Measurements from ENCODE around the gene ALG14. TPM values are rescaled to one million over a fixed set of nuclear protein-coding genes. Genes with fewer than 3 reads are reported as not detected.
A peak's percentile ranks its signal among the peaks of the same experiment; 100 is the strongest.
"Not testable (repeated sequence)": the region's sequence is repeated elsewhere in the genome, so short reads cannot be mapped to it uniquely, and the experiment has no call there.

The ALG14 gene, protein sequence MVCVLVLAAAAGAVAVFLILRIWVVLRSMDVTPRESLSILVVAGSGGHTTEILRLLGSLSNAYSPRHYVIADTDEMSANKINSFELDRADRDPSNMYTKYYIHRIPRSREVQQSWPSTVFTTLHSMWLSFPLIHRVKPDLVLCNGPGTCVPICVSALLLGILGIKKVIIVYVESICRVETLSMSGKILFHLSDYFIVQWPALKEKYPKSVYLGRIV
- 1 to 10 TPM in 2 of 3 donors, under 1 TPM in 1; 0.79 to 2.7 (median 2.0) TPM for polyA plus RNA-seq

DNA sequence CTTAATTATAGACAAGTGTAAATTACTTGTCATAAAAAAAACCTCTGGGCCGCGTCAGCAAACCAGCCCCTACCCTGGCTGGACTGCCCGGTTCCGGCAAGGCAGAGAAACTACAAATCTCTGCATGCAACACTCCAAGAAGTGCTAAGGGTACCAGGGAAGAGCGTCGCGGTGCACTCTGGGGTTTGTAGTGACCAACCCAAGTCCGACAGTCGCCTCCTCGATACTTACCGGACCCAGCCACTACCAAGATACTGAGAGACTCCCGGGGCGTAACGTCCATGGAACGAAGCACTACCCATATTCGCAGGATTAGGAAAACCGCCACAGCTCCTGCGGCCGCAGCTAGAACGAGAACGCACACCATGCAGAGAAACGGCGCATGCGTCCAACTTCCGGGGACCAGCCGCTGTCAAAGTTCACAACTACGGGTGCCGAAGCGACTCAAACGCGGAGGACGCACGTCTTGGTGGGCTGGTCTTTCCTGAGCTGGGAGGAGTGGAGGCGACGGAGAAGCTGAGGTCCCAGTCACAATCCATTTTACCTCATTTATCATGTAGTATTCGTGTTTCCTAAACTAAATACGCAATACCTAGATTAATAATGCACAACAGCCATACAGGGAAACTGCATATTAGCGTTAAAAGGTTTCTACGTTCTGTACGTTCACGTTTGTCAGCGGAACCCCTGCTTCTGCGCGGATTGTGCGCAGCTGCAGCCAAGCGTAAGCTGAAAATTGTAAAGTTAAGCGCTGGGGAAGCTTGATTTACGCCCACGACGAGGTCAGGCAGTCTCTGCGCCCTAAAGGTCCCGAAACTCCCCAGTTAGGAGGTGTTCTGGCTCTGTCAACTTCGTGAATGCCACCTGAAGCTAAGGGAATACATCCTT lies at the start of gene ALG14:
TSS of gene ALG14 (minus strand) at position 420 of the 888 bp plus-strand sequence. CDS start at position 367, 53 bp downstream.
- peak within 1 kb of the TSS; percentile 81 for H3K27ac ChIP-seq (ENCODE audit: low read depth, low read length)
- 0 to 1% (median 0%) methylated on average over 53 of the region's 53 CpGs for WGBS, 3 donors

DNA sequence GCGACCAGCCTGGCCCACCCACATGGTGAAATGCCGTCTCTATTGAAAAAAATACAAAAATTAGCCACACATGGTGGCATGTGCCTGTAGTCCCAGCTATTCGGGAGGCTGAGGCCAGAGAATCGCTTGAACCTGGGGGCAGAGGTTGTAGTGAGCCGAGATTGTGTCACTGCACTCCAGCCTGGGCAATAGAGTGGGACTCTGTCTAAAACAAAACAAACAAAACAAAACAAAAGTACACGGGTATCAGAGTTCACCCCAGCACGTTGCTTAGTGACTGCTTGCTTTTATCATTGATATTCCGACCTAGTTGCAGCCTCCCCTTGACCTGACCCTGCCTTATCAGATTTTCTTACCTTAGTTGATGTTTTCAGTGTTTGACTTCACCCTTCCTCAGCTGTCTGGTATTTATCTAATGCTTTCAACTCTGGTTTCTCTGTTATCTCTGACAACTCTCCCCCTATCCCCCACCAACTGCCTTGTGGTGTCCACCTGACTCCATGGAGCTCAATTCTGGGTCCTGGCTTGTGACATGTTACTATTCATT lies 49.5 kb upstream of the ALG14 start:
- 65 to 81% (median 78%) methylated on average over 8 of the region's 8 CpGs for WGBS, 3 donors

DNA sequence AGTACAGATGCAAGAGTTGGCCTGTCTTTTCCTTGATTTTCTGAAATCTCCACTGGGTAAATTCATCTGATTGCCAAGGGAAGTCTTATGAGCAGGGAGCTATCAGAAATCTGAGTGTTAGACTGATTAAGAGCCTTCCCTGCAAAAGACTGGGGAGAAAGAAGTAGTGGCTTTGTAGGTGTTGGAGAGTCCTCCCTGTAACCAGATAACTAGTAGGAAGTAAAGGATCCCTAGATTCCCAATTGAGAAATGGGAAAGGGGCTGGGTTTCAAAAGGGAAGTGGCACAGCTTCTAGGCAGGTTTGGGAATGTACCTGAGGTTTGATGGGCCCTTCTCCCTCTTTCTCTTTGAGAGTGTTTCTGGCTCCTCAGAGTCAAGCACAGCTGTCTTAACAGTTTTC lies 46.5 kb upstream of the ALG14 start:
- no peak overlapping the region for H3K27ac ChIP-seq (ENCODE audit: low read depth, low read length)

More for the DNA sequence above, 49.5 kb upstream of the ALG14 start:
- H3K27ac ChIP-seq (ENCODE audit: low read depth, low read length), result no peak overlapping the region

DNA sequence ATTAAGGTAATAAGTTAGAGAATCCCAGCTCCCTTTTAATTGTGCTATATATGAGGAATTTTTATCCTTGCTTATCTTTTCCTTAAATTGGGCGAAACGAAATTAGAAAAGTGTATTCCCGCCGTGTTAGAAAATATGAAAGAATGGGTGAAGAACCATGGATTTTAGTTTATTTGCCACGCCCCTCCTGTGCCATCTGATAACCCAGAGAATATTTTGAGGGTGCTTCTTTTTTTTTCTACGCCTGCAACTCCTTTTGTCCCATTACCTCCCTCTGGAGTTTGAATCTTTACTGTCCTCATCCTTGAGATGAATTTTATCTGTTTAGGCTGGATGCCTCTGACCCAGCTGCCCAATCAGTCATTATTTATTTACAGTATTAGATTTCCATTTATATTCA lies 46.0 kb upstream of the ALG14 start:
- no peak overlapping the region for H3K27ac ChIP-seq (ENCODE audit: low read depth, low read length)
- 66 to 94% (median 92%) methylated on average over 6 of the region's 6 CpGs for WGBS, 3 donors

DNA sequence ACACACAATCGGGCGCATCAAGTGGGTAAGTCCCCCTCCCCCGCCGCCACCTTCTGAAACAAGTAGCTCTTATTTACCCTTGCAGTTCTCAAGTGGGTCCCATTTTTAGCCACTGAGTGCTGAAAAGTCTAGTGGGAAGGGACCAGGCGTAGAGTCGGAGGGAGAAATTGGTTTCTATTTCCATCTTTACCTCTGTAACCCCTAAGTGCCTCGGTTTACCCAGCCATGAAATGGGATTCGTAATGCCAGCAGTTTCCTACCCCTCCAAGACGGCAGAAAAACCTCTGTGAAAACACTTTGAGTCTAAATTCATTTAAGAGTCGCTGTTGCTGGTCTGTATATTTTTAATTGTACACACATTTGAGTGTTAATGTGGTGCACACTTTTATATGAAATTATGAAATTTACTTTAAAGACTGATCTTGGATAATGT lies 45.3 kb upstream of the ALG14 start:
- WGBS, 3 donors, result 13 to 27% (median 25%) methylated on average over 10 of the region's 10 CpGs
- no peak overlapping the region for H3K27ac ChIP-seq (ENCODE audit: low read depth, low read length)

DNA sequence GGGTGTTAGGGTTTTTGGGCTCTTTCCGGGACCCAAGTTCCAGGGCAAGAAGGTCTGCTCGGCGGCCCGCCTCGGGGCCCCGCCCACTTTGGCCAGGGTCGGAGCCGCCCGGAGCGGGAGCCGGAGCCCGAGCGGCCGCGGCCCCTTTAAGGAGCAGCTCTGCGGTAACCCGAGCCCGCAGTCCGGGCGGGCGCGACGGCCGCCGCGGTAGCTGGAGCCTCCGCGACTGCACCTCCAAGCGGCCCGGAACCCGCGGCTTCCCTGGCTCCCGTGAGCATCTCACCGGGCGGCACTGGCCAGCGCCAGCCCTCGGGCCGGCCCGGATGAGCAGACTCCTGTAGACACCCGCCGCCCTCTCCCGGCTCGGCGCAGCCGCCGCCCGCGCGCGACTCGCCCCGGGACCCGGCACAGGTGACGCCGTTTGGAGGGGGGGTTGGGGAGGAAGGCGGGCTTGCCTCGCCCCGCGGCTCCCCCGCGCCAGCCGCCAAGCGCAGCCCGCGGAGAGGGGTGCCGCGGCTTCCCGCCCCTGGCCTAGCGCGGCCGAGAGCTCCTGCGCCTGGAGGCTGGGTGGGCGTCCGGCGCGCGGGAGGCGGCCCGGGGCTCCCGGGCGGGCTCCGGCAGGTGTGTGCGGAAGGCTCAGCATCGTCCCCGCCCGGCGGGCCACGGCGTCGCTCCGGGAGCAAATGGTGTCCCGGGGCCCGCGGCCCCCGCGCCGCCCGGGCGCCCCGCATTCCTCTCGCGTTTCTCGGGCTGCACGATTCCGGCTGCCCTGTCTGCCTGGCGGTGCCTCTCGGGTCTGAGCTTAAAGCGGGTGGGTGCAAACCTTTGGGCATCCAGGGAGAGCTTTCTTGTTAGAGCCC lies 44.7 kb upstream of the ALG14 start, which contains the start of gene TLCD4:
TSS of gene TLCD4 (plus strand) at position 149 of the 860 bp plus-strand sequence. CDS start 26,547 bp downstream, outside the sequence.
- H3K27ac ChIP-seq (ENCODE audit: low read depth, low read length), result no peak within 1 kb of the TSS
- WGBS, 3 donors, result 0% methylated on average over 60 to 108 of the region's 108 CpGs

DNA sequence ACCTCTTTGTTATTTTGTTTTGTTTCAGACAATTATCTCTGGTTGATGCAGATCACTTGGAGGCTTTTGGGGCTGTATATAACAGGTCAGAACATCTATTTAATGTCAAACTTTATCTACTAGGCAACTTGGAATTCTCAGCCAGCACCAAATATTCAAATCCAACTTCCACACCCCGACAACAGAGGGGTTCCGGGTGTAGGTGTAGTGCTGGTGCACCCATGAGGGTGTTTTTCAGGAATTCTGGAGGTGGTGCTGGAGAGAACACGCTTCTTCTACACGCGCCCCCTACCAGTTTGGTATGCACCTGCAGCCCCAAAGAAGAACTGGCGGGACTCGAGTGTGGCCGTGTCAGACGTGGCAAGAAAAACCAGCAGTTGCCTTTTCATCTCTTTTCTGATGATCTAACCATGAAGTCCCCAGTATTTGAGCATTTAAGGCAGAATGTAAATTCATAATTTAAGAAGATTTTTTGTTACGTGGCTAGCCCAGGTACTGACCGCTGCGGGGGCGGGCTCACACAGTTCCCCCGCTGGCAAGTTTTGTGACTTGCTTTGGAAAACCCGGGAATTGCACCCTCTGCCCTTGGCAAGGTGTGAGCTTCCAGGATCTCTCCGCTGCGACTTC lies 43.9 kb upstream of the ALG14 start:
- H3K27ac ChIP-seq (ENCODE audit: low read depth, low read length), result no peak overlapping the region
- 2 to 4% (median 3%) methylated on average over 17 of the region's 17 CpGs for WGBS, 3 donors

DNA sequence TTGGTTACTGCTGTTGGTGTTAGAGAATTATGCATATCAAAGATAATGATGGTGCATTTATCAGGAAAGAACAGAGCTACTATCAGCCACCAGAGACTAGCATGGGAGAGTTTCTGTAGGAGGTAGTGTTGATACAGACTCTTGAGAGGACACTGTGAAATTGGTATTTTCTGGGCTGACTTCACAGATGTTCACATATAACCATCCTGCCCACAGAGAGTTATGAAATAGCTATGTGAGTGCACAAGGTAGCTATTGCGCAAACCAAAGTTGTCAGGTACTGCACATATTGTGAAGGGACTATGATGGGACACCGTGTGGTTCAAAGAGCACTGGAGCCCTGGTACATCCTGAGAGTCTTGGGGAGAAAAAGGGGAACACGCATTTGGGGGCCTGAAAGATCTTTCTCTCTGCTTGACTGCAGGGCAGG lies 43.0 kb upstream of the ALG14 start:
- H3K27ac ChIP-seq (ENCODE audit: low read depth, low read length), result no peak overlapping the region
- WGBS, 3 donors, result 67 to 77% (median 74%) methylated on average over 3 of the region's 3 CpGs

DNA sequence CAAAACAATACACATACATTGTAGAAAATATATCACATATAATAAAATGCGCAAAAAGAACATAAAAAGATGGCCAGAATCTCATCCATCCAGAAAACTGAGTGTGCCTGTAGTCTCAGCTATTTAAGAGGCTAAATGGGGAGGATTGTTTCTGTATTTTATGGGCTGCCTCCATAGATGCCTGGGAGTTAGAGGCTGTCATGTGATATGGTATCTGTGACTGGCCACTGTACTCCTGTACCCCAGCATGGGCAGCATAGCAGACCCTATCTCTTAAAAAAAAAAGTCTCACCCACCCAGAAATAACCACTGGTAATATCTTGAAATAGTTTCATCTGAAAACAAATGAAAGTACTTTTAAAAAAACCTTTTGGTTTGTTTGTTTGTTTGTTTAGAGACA lies 40.9 kb upstream of the ALG14 start:
- H3K27ac ChIP-seq (ENCODE audit: low read depth, low read length), result no peak overlapping the region
- WGBS, 3 donors, result 95 to 97% (median 97%) methylated on average over 1 of the region's 1 CpG

DNA sequence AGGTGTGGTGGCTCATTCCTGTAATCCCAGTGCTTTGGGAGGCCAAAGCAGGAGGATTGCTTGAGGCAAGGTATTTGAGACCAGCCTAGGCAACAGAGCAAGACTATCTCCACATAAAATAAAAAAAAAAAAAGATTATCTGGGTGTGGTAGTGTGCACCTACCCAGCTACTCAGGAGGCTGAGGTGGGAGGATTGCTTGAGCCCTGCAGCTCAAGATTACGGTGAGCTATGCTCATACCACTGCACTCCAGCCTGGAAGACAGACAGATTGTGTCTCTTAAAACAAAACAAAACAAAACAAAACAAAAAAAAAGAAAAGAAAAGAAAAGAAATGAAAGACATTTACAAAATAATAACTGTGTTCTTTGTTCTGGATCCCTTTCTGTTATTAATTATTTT lies 38.3 kb upstream of the ALG14 start:
- no peak overlapping the region for H3K27ac ChIP-seq (ENCODE audit: low read depth, low read length)
- WGBS, 3 donors, result 89 to 100% (median 97%) methylated on average over 1 of the region's 1 CpG

DNA sequence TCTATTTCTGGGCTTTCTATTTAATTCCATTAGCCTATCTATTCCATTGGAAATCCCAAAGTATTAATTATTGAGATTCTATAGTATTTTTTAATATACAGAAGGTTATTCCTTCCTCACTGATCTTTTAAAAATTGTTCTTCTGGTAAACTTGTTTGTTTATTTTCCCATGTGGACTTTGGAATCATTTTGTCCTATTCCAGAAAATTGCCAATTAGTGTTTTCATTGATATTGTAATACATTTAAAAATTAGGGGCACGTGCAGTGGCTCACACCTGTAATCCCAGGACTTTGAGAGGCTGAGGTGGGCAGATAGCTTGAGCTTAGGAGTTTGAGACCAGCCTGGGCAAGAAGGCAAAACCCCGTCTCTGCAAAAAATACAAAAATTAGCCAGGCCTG lies 36.0 kb upstream of the ALG14 start:
- 94 to 98% (median 96%) methylated on average over 2 of the region's 2 CpGs for whole genome bisulfite sequencing, 3 donors
- no peak overlapping the region for H3K27ac ChIP-seq (ENCODE audit: low read depth, low read length)

DNA sequence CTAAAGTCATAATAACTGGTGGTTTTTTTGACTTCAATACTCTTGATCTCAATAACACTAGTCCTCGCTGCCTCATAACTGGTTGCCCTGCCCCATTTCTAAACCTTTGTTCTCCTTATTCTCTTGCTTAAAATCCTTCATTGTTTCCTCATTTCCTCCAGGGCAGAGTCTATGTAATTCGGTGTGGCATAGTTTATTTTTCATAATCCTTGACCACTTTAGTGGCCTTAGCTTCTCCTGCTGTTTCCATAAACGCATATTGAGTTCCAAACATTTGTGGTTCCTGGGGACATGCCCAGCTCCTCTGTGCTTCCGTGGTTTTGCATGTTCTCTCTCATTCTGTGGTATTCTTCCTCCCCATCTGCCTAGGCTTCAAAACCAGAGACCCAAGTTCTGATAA lies 25.4 kb upstream of the ALG14 start:
- 45 to 83% (median 52%) methylated on average over 4 of the region's 4 CpGs for whole genome bisulfite sequencing, 3 donors
- no peak overlapping the region for H3K27ac ChIP-seq (ENCODE audit: low read depth, low read length)

DNA sequence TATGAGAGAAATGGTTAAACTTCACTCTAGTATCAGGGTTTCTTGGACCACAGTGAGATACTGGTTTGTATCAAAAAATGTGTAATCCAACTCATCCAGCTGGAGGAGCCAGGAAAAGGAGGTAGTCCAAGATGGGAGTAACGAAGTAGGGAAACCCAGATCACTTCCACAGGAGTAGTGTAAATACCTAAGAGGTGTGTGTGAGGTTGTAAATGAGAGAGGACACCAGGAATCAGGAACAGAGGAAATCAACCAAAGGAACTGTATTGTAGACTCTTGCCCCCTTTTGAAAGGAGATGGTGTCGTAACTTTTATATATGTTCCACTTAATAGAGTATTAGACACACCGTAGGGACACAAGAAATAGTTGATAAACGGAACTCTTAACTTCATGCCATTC lies 24.7 kb upstream of the ALG14 start:
- no peak overlapping the region for H3K27ac ChIP-seq (ENCODE audit: low read depth, low read length)
- 77 to 89% (median 83%) methylated on average over 4 of the region's 4 CpGs for WGBS, 3 donors

DNA sequence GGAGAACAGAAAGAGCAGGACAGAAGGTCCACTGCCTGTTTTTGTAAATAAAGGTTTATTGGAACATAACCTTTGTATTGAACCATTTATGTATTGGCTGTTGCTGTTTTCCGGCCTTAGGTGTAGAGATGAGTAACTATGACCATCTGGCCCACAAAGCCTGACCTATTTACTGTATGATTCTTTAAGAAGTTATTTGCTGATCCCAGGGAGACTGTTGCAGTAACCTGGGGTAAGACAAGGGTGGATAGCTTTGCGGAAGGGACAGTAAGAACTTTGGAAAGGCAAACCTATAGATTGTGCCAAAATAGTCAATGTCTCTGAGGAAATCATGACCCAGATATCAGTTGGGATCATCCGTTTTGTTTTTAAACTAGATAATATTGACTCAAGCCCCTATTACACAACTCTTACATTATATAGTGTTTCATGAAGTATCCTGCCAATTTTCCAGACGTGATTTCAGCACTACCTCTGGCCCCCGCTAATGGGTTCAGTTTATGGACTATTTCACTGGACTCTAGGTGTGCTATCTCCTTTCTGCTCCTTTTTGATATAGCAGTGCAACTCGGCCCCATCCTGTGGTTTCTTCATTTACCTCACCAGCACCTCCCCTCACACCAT lies 23.6 kb upstream of the ALG14 start:
- H3K27ac ChIP-seq (ENCODE audit: low read depth, low read length), result no peak overlapping the region
- WGBS, 3 donors, result 53 to 86% (median 54%) methylated on average over 6 of the region's 6 CpGs

DNA sequence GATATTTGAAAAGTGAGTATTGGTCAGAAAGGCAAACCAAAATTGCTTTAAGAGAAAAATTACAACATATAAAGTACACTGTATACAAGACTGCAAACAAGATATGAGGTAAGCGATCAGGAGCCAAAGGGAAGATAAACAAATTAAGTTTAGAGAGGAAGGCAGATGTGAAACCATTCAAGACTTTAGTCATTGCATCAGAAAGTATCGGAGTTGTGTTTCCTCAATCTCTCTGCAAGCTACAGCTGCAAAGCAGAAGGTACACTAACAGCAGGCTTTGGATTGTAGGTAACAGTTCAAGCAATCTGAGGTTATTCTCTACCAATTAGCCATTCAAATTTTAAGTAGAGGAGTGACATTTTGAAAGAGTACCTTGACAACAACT lies 23.1 kb upstream of the ALG14 start:
- no peak overlapping the region for H3K27ac ChIP-seq (ENCODE audit: low read depth, low read length)

DNA sequence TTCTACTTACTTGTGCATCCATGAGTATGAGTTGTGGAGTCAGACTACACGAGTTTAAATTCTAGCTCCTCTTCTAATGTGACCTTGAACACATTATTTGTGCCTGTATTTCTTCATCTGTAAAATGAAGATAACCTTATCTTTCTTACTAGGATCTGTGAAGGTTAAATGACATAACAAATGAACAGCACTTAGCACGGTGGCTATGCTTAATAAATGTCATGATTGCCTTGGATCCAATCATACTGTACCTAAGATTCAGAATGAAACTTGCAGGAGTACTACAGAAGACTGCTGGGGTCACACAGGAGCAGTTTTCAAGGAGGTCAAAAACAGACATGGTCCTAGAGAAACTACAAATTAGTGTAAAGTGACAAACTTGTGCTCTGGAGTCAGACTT lies 22.2 kb upstream of the ALG14 start:
- WGBS, 3 donors, result 24 to 62% (median 54%) methylated on average over 2 of the region's 2 CpGs
- H3K27ac ChIP-seq (ENCODE audit: low read depth, low read length), result no peak overlapping the region

More for the DNA sequence above, 23.1 kb upstream of the ALG14 start:
- WGBS, 3 donors, result 43 to 45% (median 44%) methylated on average over 2 of the region's 2 CpGs

DNA sequence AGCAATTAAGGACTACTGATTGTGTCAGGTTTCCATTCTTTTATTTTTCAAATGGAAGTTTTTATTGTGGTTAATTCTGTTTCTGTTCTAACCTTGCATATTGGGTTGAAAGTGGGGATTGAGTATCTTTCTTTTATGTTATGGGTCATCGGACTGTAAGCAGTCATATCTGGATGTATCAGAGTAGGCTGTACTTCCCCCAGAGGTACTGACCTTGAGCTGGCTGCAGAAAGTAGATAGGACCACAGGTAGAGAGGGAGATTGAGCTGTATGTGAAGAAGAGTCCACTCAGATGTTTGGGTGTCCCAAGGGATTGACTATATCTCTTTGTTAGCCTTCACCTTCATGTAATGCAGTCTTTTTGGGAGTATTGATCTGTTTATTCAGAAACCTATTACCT lies 20.5 kb upstream of the ALG14 start:
- 40 to 90% (median 78%) methylated on average over 1 of the region's 1 CpG for WGBS, 3 donors
- H3K27ac ChIP-seq (ENCODE audit: low read depth, low read length), result no peak overlapping the region

DNA sequence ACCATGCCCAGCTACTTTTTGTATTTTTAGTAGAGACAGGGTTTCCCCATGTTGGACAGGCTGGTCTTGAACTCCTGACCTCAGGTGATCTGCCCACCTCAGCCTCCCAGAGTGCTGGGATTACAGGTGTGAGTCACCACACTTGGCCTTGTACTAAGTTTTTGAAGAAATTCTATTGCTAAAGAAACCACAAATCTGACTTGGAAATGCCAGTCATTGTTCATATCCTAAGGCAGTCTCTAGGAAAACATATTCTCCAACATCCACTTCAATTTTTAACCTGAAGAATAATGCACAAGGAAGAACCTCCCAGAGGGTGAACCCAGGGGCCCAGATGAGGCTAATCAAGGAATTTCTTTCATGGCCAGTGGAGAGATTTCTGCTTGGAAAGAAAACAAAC lies 20.1 kb upstream of the ALG14 start:
- H3K27ac ChIP-seq (ENCODE audit: low read depth, low read length), result not testable (repeated sequence)

All from adipose tissue (tissue), 3 donors.